Activated T-cell treated with anti-CD3 and anti-CD28 coated beads, Interleukin-2, amount 50 U/mL, for 4 hours (primary cell): Measurements from ENCODE around the gene TMEM219. TPM values are rescaled to one million over a fixed set of nuclear protein-coding genes. Genes with fewer than 3 reads are reported as not detected.
"Not testable (repeated sequence)": the region's sequence is repeated elsewhere in the genome, so short reads cannot be mapped to it uniquely, and the experiment has no call there.

Source experiments
- ATAC-seq, 2 donors: fragments of 200-7000 bp; cut with Tn5 transposase; one replicate each; pipeline ENCODE4 v1.10.0; 2021
- DNase-seq: peaks from one replicate; pipeline ENCODE4 v3.0.0-alpha.2; 2020
- H3K27me3 Mint-ChIP-seq: one replicate; pipeline ENCODE4 v1.8.0; 2021; ENCODE audit warnings: low read depth, mixed read lengths
- H3K36me3 Mint-ChIP-seq: one replicate; pipeline ENCODE4 v1.8.0; 2022; ENCODE audit warnings: mixed read lengths; ENCODE audit not compliant: insufficient read depth
- H3K4me1 Mint-ChIP-seq: one replicate; pipeline ENCODE4 v1.8.0; 2021; ENCODE audit warnings: low read depth, mixed read lengths
- H3K4me3 Mint-ChIP-seq: one replicate; pipeline ENCODE4 v1.8.0; 2021; ENCODE audit warnings: mild to moderate bottlenecking, moderate library complexity, mixed read lengths
- H3K9me3 Mint-ChIP-seq: one replicate; pipeline ENCODE4 v1.8.0; 2021; ENCODE audit warnings: mixed read lengths
- total RNA-seq, 3 donors: library from RNA; stranded (reverse); gene quantifications; one replicate each; pipeline ENCODE4 v1.2.1, GENCODE V29; 2021

The TMEM219 gene
- total RNA-seq, 3 donors from 2014 or later = 19.3 to 30.8 (median 27.7) TPM

GRCh38 chr16:30017277-30017656 lies 55.4 kb downstream of the TMEM219 start:
- peaks cover 6% of the 10 kb centered on the region for H3K27me3 Mint-ChIP-seq

GRCh38 chr16:30017937-30018336 lies 56.1 kb downstream of the TMEM219 start:
- H3K9me3 Mint-ChIP-seq, H3K36me3 Mint-ChIP-seq, H3K27me3 Mint-ChIP-seq, H3K4me1 Mint-ChIP-seq, ATAC-seq, H3K4me3 Mint-ChIP-seq, DNase-seq: not testable (repeated sequence)

More at GRCh38 chr16:30017277-30017656, 55.4 kb downstream of the TMEM219 start:
- DNase-seq = no peak
- no peak for ATAC-seq
- Mint-ChIP-seq H3K36me3 (no peaks in the 10 kb centered on the region), H3K9me3 (no peaks in the 10 kb centered on the region), H3K4me1 (peaks cover 5% of the 10 kb centered on the region), H3K4me3 (no peak overlapping the region)

- no peak for DNase-seq
- ATAC-seq = no peak
- Mint-ChIP-seq H3K27me3 (peaks cover 1% of the 10 kb centered on the region), H3K4me1 (peaks cover 5% of the 10 kb centered on the region), H3K9me3 (no peaks in the 10 kb centered on the region), H3K4me3 (no peak overlapping the region), H3K36me3 (no peaks in the 10 kb centered on the region)
Measured at GRCh38 chr16:30018731-30019158, 56.9 kb downstream of the TMEM219 start.

Other genes with a start within 250 kb of the TMEM219 start
- 1 to 10 TPM; 6.8 to 8.8 (median 7.2) TPM for gene C16orf54, start 216.1 kb upstream of the TMEM219 start, total RNA-seq
- gene ZG16, start 183.8 kb upstream of the TMEM219 start, total RNA-seq = under 1 TPM in 1 of 3 donors, not detected in 2; 0.05 TPM
- 10 to 100 TPM; 73.5 to 82.2 (median 79.7) TPM for gene KIF22, start 171.3 kb upstream of the TMEM219 start, total RNA-seq
- gene MAZ, start 155.6 kb upstream of the TMEM219 start, total RNA-seq = 100 to 1,000 TPM; 321 to 471 (median 409) TPM
- gene PRRT2, start 149.9 kb upstream of the TMEM219 start, total RNA-seq = 1 to 10 TPM in 1 of 3 donors, under 1 TPM in 2; 0.34 to 1.6 (median 0.76) TPM
- gene PAGR1, start 145.9 kb upstream of the TMEM219 start, total RNA-seq = 10 to 100 TPM; 35.2 to 40.9 (median 40.7) TPM
- 10 to 100 TPM; 80.6 to 86.4 (median 85.8) TPM for gene MVP, start 141.6 kb upstream of the TMEM219 start, total RNA-seq
- gene CDIPT, start 98.9 kb upstream of the TMEM219 start, total RNA-seq = 10 to 100 TPM; 56.7 to 61.0 (median 59.7) TPM
- under 1 TPM in 2 of 3 donors, not detected in 1; 0.18 to 0.33 TPM for gene SEZ6L2, start 62.5 kb upstream of the TMEM219 start, total RNA-seq
- gene ASPHD1, start 61.6 kb upstream of the TMEM219 start, total RNA-seq = 1 to 10 TPM; 2.1 to 3.4 (median 3.2) TPM
- 10 to 100 TPM; 42.7 to 45.4 (median 44.1) TPM for gene KCTD13, start 35.9 kb upstream of the TMEM219 start, total RNA-seq
- 10 to 100 TPM; 34.9 to 37.9 (median 37.8) TPM for gene TAOK2, start 11.8 kb downstream of the TMEM219 start, total RNA-seq
- 10 to 100 TPM; 43.4 to 52.5 (median 50.7) TPM for gene HIRIP3, start 33.5 kb downstream of the TMEM219 start, total RNA-seq
- gene INO80E, start 34.2 kb downstream of the TMEM219 start, total RNA-seq = 100 to 1,000 TPM; 103 to 113 (median 112) TPM
- 1 to 10 TPM in 2 of 3 donors, under 1 TPM in 1; 0.49 to 2.5 (median 1.1) TPM for gene DOC2A, start 48.9 kb downstream of the TMEM219 start, total RNA-seq
- not detected for gene C16orf92, start 61.1 kb downstream of the TMEM219 start, total RNA-seq
- gene TLCD3B, start 69.2 kb downstream of the TMEM219 start, total RNA-seq = under 1 TPM; 0.22 to 0.33 (median 0.32) TPM
- gene ALDOA, start 103.7 kb downstream of the TMEM219 start, total RNA-seq = 1,000 to 10,000 TPM; 2,101 to 2,362 (median 2,220) TPM
- gene PPP4C, start 113.9 kb downstream of the TMEM219 start, total RNA-seq = 100 to 1,000 TPM; 147 to 164 (median 152) TPM
- under 1 TPM; 0.33 to 0.87 (median 0.48) TPM for gene TBX6, start 129.8 kb downstream of the TMEM219 start, total RNA-seq
- gene YPEL3, start 134.1 kb downstream of the TMEM219 start, total RNA-seq = 1 to 10 TPM; 4.4 to 7.2 (median 6.1) TPM
- 1 to 10 TPM in 2 of 3 donors, under 1 TPM in 1; 0.76 to 3.3 (median 2.7) TPM for gene GDPD3, start 151.5 kb downstream of the TMEM219 start, total RNA-seq
- 10 to 100 TPM; 29.1 to 37.5 (median 32.6) TPM for gene MAPK3, start 161.1 kb downstream of the TMEM219 start, total RNA-seq
- 100 to 1,000 TPM; 747 to 940 (median 832) TPM for gene CORO1A, start 221.5 kb downstream of the TMEM219 start, total RNA-seq
- gene BOLA2B, start 231.6 kb downstream of the TMEM219 start, total RNA-seq = 100 to 1,000 TPM; 468 to 531 (median 481) TPM
- 100 to 1,000 TPM in 1 of 3 donors, 10 to 100 TPM in 2; 84.5 to 110 (median 95.6) TPM for gene SLX1A, start 231.8 kb downstream of the TMEM219 start, total RNA-seq
- gene SULT1A3, start 237.2 kb downstream of the TMEM219 start, total RNA-seq = 1 to 10 TPM; 6.8 to 7.6 (median 7.0) TPM